ENCODE results near the gene JMJD8.
"Not testable (repeated sequence)": the region's sequence is repeated elsewhere in the genome, so short reads cannot be mapped to it uniquely, and the experiment has no call there.

Gene JMJD8

GRCh38 chr16:708019-708418 is 23.9 kb upstream of the JMJD8 start:
- no peak for DNase-seq

GRCh38 chr16:707062-707538 is 23.0 kb upstream of the JMJD8 start:
- no peak for DNase-seq

- no peak for DNase-seq
These were observed 22.3 kb upstream of the JMJD8 start for GRCh38 chr16:706189-707061.

- DNase-seq: peak; percentile 58 to 68
These were observed 21.5 kb upstream of the JMJD8 start, which contains the start of gene FBXL16 for GRCh38 chr16:705431-706188. Gene FBXL16 (minus strand): TSS chr16:705801. CDS start chr16:697405, 8,396 bp downstream.

- DNase-seq: no peak
These were observed 20.6 kb upstream of the JMJD8 start for GRCh38 chr16:704552-705380.

GRCh38 chr16:704047-704446 is 19.9 kb upstream of the JMJD8 start:
- no peak for DNase-seq

- no peak for DNase-seq
These were observed 19.3 kb upstream of the JMJD8 start for GRCh38 chr16:703406-703805.

- DNase-seq: no peak
These were observed 18.2 kb upstream of the JMJD8 start for GRCh38 chr16:702341-702740.

GRCh38 chr16:700684-701584 is 16.8 kb upstream of the JMJD8 start:
- no peak for DNase-seq

- no peak for DNase-seq
These were observed 15.0 kb upstream of the JMJD8 start for GRCh38 chr16:698911-699671.

- DNase-seq: peak; percentile 83 to 93
These were observed 11.4 kb upstream of the JMJD8 start for GRCh38 chr16:695355-696089.

- DNase-seq: no peak
These were observed 10.8 kb upstream of the JMJD8 start for GRCh38 chr16:694863-695354.

GRCh38 chr16:694187-694862 is 10.2 kb upstream of the JMJD8 start:
- DNase-seq: peak; percentile 33 to 55

- DNase-seq: no peak
These were observed 9.6 kb upstream of the JMJD8 start for GRCh38 chr16:693766-694165.

- no peak for DNase-seq
These were observed 9.2 kb upstream of the JMJD8 start for GRCh38 chr16:693364-693763.

GRCh38 chr16:692356-693108 is 8.4 kb upstream of the JMJD8 start:
- DNase-seq: no peak

- not testable (repeated sequence) for DNase-seq
These were observed 7.1 kb upstream of the JMJD8 start for GRCh38 chr16:691242-691641.

GRCh38 chr16:689175-689897 is 5.2 kb upstream of the JMJD8 start:
- DNase-seq: no peak

All from NCI-H2081 (cell line).